Measurements from ENCODE around the gene QPRT.
"Not testable (repeated sequence)": the region's sequence is repeated elsewhere in the genome, so short reads cannot be mapped to it uniquely, and the experiment has no call there.

QPRT gene

GRCh38 chr16:29663016-29663806 lies 15.8 kb upstream of the QPRT start, which contains the start of gene SPN:
TSS of gene SPN (plus strand) at chr16:29663247. CDS start at chr16:29663729, 482 bp downstream.
- DNase-seq = peak; percentile 47 to 73

- DNase-seq = no peak
Measured at GRCh38 chr16:29663807-29664090, 15.2 kb upstream of the QPRT start.

GRCh38 chr16:29664091-29664921 lies 14.7 kb upstream of the QPRT start:
- peak; percentile 68 to 80 for DNase-seq

GRCh38 chr16:29665294-29666077 lies 13.5 kb upstream of the QPRT start:
- peak in 1 of 2 donors; percentile 45 for DNase-seq

GRCh38 chr16:29667322-29667610 lies 11.7 kb upstream of the QPRT start:
- peak; percentile 61 to 72 for DNase-seq

- no peak for DNase-seq
Measured at GRCh38 chr16:29667755-29668154, 11.2 kb upstream of the QPRT start.

GRCh38 chr16:29668267-29668666 lies 10.7 kb upstream of the QPRT start:
- DNase-seq = no peak

- no peak for DNase-seq
Measured at GRCh38 chr16:29673501-29673900, 5.5 kb upstream of the QPRT start.

GRCh38 chr16:29674188-29674587 lies 4.8 kb upstream of the QPRT start:
- DNase-seq = peak; percentile 86 to 94

- DNase-seq = peak; percentile 66 to 68
Measured at GRCh38 chr16:29675811-29676643, 3.0 kb upstream of the QPRT start.

- peak; percentile 67 to 76 for DNase-seq
Measured at GRCh38 chr16:29676989-29677785, 1.8 kb upstream of the QPRT start.

GRCh38 chr16:29680180-29680598 lies 1.2 kb downstream of the QPRT start:
- DNase-seq = no peak

- no peak for DNase-seq
Measured at GRCh38 chr16:29683543-29684090, 4.6 kb downstream of the QPRT start.

- DNase-seq = peak in 1 of 2 donors; percentile 49
Measured at GRCh38 chr16:29684679-29685078, 5.7 kb downstream of the QPRT start.

GRCh38 chr16:29686740-29687332 lies 7.9 kb downstream of the QPRT start:
- DNase-seq = peak in 1 of 2 donors; percentile 37

- DNase-seq = no peak
Measured at GRCh38 chr16:29687755-29688154, 8.8 kb downstream of the QPRT start.

GRCh38 chr16:29688172-29688571 lies 9.2 kb downstream of the QPRT start:
- no peak for DNase-seq

GRCh38 chr16:29689490-29690351 lies 10.7 kb downstream of the QPRT start:
- DNase-seq = not testable (repeated sequence)

- not testable (repeated sequence) for DNase-seq
Measured at GRCh38 chr16:29692606-29693005, 13.6 kb downstream of the QPRT start.
